ENCODE measurements around the gene ALPL. TPM values are rescaled to one million over a fixed set of nuclear protein-coding genes. Genes with fewer than 3 reads are reported as not detected.
"Not testable (repeated sequence)": the region's sequence is repeated elsewhere in the genome, so short reads cannot be mapped to it uniquely, and the experiment has no call there.

ALPL gene
- polyA plus RNA-seq, 10 donors = 2.1 to 5.0 (median 3.6) TPM

- DNase-seq = no peak
Observed at GRCh38 chr1:21559788-21560567, 50.8 kb downstream of the ALPL start.

DNA sequence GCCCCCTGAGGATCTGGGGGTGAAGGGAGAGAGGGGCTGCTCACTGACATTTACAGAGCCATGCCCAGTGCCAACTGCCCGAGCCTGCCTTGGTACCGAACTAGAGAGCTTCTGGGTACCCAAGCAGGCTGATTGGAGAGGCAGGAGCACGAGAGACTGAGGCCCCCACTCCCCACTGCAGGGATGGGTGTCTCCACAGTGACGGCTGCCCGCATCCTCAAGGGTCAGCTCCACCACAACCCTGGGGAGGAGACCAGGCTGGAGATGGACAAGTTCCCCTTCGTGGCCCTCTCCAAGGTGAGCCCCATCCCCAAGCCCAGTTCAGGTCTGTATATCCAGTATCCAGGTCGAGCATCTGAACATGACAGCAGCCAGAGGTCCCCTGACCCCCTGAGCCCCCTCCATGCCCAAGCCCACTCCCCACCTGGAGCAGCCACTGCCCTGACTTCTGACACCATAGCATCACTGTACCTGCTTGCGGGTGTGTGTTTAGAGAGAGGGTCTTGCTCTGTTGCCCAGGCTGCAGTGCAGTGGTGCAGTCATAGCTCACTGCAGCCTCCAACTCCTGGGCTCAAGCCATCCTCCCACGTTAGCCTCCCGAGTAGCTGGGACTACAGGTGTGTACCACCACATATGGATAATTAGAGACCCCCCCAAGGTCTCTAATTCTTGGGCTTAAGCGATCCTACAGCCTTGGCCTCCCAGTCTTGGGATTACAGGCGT lies 51.9 kb downstream of the ALPL start:
- no peak for DNase-seq

GRCh38 chr1:21562896-21563295 lies 53.7 kb downstream of the ALPL start:
- DNase-seq = no peak

DNA sequence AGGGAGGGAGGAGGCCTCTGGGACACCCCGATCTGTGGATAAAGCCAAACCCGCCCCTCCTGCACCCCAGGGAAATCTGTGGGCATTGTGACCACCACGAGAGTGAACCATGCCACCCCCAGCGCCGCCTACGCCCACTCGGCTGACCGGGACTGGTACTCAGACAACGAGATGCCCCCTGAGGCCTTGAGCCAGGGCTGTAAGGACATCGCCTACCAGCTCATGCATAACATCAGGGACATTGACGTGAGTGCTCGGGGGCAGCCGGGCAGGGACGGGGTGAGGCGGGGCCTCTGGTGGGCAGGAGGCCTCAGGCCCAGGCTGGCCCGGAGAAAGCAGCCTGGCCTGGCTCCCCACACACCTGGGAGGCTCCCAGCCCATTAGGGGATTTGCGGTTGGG lies 54.7 kb downstream of the ALPL start:
- no peak for DNase-seq

DNA sequence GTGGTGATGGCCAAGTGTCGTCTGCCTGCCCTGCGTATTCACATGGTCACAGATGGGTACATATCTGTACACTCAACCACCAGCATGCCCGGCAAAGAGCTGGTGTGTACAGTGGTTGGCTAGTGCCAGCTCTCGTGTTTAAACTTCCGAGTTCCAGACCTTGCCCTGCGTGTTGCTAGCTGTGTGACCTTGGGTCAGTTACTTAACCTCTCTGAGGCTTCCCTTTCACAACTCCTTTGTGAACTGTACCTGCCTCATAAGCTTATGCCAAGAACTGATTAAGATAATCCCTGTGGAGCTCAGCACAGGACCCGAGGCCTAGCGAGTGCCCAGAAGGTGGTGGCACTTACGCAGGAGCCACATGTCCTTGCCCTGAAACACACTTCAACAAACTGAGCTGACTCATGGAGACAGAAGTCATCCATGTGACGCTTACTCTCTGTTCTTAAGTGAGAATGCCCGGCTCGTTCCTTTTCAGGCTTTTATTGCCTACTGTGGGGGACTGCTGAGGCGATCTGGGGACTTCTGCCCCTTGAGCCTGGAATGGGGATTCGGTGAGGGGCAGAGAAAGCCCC lies 55.4 kb downstream of the ALPL start:
- DNase-seq = no peak

GRCh38 chr1:21565285-21565684 lies 56.1 kb downstream of the ALPL start:
- no peak for DNase-seq

DNA sequence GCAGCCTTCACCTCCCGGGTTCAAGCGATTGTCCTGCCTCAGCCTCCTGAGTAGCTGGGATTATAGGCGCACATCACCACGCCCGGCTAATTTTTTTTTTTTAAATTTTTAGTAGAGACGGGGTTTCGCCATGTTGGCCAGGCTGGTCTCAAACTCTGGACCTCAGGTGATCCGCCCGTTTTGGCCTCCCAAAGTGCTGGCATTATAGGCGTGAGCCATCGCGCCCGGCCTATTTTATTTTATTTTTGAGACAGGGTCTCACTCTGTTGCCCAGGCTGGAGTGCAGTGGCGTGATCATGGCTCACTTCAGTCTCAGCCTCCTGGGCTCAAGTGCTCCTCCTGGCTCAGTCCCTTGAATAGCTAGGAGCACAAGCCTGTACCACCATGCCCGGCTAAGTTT lies 57.1 kb downstream of the ALPL start:
- DNase-seq = not testable (repeated sequence)

GRCh38 chr1:21567241-21568005 lies 58.2 kb downstream of the ALPL start:
- no peak for DNase-seq

DNA sequence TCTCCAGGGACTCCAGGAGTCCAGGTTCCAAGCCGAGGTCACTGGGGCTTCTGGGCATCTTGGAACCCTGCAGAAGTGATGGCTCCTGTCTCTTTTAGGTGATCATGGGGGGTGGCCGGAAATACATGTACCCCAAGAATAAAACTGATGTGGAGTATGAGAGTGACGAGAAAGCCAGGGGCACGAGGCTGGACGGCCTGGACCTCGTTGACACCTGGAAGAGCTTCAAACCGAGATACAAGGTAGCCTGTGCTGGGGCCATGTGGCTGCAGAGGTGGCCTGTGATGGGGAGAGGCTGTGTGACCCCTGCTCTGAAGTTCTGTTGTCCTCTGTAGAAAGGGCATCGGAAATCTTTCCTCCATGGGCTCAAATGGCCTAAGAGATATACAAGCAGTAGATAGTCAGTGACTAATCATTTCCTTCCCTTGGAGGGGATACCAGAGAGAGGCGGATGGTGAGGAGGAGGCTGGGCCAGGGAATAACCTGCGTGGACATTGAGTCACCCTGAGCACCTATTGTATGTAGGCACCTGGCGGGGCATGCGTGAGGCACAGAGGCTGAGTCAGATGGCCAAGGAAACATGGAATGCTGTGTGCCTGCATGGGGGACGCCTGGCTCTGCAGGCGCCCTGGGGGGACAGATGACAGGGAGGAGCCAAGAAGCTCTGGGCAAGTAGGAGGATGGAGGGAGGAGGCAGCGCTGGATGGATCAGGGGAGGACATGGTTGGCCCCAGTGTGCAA lies 59.0 kb downstream of the ALPL start:
- no peak for DNase-seq

- no peak for DNase-seq
Observed at GRCh38 chr1:21568809-21569385, 59.7 kb downstream of the ALPL start.

DNA sequence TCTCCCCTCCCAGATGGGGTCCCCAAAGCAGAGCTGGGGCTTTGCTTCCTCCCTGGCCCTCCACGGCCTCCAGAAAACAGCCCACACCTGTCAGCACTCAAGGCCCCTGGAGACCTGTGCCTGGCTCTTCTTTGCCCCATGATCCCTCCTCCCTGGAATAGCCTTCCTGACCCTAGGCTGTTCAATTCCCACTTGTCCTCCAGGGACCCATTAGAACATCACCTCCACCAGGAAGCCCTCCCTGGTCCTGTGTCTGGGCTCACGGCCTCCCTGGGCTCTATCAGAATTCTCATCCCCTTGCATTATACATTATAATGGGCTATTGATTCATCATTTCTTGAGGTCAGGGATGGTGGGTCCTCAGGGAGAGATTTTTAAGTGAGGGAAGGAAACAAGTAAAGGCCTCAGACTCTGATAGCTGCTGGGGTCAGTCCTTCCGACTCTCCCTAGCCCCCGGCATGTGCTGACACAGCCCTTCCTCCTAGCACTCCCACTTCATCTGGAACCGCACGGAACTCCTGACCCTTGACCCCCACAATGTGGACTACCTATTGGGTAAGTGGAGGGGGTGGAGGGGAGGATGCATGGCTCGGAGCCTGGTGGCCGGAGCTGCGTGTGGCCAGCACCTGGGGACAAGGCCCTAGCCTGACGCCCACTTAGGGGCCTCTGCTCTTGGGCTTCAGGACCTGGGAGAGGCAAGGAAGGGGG lies 60.8 kb downstream of the ALPL start:
- no peak for DNase-seq

- no peak for DNase-seq
Observed at GRCh38 chr1:21570528-21570875, 61.3 kb downstream of the ALPL start.

DNA sequence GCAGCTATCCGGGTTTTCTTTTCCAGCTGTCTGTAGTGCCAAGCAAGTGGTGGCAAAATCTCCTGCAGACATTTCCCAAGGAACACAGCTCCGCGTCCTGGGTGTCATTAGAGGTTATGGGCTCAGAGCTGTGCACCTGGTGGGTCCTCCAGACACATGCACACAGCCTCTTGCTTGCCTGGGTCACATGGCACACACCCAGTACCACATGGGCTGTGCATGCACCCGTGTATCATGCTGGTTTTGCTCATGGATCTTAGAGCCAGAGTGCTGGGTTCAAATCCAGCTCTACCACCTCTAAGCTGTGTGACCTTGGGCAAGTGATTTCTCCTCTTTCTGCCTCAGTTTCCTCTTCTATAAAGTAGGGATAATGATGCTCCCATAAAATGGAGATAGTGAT lies 61.7 kb downstream of the ALPL start:
- no peak for DNase-seq

DNA sequence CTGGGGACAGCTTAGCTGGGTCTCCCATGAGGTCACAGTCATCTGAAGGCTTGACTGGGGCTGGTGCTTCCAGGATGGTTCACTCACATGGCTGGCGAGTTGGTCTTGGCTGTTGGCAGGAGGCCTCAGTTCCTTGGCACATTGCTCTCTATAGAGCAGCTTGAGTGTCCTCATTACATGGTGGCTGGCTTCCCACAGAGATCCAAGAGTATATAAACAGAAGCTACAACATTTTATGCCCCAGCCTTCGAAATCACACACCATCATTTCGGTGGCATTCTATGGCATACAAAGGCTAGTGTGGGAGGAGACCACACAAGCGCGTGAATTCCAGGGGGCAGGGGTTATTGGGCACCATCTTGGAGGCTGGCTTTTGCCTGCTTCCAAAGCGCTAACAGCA lies 63.0 kb downstream of the ALPL start:
- no peak for DNase-seq

DNA sequence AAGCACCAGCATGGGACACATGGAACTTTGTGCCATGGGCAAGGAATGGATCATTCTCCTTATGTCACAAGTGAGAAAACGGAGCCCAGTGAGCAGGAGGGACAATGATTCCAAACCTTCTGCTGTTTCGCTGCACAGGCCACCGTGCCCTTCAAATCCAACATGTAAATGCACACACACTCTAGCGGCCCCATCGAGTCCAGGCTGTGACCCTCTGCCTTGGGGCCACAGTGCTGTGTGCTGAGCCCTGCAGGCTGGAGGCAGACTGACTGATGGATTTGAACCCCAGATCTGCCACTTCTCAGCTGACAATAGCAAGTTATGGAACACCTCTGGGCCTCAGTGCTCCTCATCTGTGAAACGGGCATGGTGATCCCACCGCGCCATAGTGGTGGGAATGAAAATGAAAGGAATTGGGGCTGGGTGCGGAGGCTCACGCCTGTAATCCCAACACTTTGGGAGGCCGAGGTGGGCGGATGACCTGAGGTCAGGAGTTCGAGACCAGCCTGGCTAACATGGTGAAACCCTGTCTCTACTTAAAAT lies 63.6 kb downstream of the ALPL start:
- DNase-seq = no peak

- DNase-seq = no peak
Observed at GRCh38 chr1:21573475-21573874, 64.3 kb downstream of the ALPL start.

DNA sequence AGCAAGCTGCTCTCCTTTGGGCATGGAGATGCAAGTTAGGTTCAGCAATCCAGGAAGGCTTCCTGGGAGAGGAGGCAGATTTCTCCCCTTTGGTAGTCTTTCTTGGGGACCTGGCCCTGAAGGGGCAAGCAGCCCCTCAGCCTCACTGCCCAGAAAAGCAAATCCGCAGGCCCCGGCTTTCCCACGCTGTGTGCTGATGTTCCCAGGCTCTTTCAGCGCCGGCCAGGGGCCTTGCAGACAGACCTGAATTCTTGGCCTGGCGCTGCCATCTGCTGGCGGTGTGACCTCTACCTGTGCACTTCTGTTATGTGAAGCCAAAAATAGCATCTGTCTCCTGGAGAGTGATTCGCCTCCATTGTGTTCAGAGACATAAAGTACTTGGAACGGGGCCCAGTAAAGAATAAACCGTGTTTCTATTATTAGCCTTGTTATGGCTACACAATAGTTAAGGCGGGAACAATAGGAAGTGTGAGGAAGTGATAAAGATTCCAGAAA lies 64.8 kb downstream of the ALPL start:
- DNase-seq = peak; percentile 59 to 79 (median 69)

GRCh38 chr1:21574466-21575151 lies 65.4 kb downstream of the ALPL start:
- no peak for DNase-seq

DNA sequence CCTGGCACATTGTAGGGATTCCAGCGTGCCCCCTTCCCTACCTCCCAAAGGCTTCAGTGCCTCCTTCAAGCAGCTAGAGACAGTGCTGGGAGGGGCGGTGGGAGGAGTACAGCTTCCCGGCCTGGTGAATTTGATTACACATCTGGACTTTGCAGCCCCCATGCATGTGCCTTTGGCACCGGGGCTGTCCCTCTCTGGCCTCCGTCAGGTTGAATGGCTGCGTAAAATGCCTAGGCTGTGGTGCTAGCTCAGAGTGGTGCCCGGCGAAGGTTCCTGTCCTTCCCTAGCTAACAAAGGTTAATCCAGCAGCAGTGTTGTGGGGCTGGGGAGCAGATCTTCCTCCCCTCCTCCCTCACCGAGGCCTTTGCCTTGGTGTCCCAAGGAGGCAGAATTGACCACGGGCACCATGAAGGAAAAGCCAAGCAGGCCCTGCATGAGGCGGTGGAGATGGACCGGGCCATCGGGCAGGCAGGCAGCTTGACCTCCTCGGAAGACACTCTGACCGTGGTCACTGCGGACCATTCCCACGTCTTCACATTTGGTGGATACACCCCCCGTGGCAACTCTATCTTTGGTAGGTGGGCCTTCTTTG lies 66.2 kb downstream of the ALPL start:
- DNase-seq = no peak
